CD14-positive monocyte (primary cell): ENCODE measurements around the gene STXBP5. TPM values are rescaled to one million over a fixed set of nuclear protein-coding genes. Genes with fewer than 3 reads are reported as not detected.
A peak's percentile ranks its signal among the peaks of the same experiment; 100 is the strongest.

ENCODE experiments used
- DNase-seq, 3 donors: peaks; one replicate each; pipeline ENCODE4 v3.0.0-alpha.2; 2011 to 2022
- H2AFZ ChIP-seq: 2 replicates; pipeline ENCODE4 v1.6.0; 2012; ENCODE audit warnings: mild to moderate bottlenecking, low read depth, low read length, inconsistent platforms; ENCODE audit not compliant: insufficient read depth, poor library complexity, severe bottlenecking
- H3K27ac ChIP-seq, 2 donors: 1 replicate in 1 of 2; 2 replicates in 1 of 2; pipeline ENCODE4 v1.5.1; 2012 to 2013; ENCODE audit warnings: low read length in 2 of 2, control low read depth in 1 of 2, inconsistent platforms in 1 of 2, low read depth in 1 of 2, mild to moderate bottlenecking in 1 of 2
- H3K27me3 ChIP-seq, 2 donors: one replicate each; pipeline versions ENCODE4 v1.6.0 to v1.6.1; 2011 to 2013; ENCODE audit warnings: low read length in 2 of 2; ENCODE audit not compliant: control insufficient read depth in 2 of 2, insufficient read depth in 2 of 2
- H3K36me3 ChIP-seq, 2 donors: replicated peaks in 1 of 2; 1 replicate in 1 of 2; 2 replicates in 1 of 2; pipeline versions ENCODE4 v1.5.1 to v1.6.1; 2012 to 2013; ENCODE audit warnings: low read length in 2 of 2, control low read depth in 1 of 2, inconsistent platforms in 1 of 2, mild to moderate bottlenecking in 1 of 2; ENCODE audit not compliant: insufficient read depth in 2 of 2, control insufficient read depth in 1 of 2
- H3K4me1 ChIP-seq, 2 donors: 1 replicate in 1 of 2; 2 replicates in 1 of 2; pipeline versions ENCODE4 v1.5.1 to v1.6.1; 2012 to 2013; ENCODE audit warnings: low read length in 2 of 2, control low read depth in 1 of 2, inconsistent platforms in 1 of 2, mild to moderate bottlenecking in 1 of 2, moderate library complexity in 1 of 2; ENCODE audit not compliant: insufficient read depth in 2 of 2, control insufficient read depth in 1 of 2
- H3K4me2 ChIP-seq: replicated peaks from 2 replicates; pipeline ENCODE3; 2012; ENCODE audit warnings: low read length, moderate library complexity, mild to moderate bottlenecking; ENCODE audit not compliant: poor library complexity, severe bottlenecking; ENCODE audit errors: extremely low read depth
- H3K4me3 ChIP-seq, 3 experiments: fragments of 200-600 bp in 1 of 3; sonication (generic) in 1 of 3; replicated peaks in 1 of 3; 1 replicate in 2 of 3; 2 replicates in 1 of 3; pipeline ENCODE4 v1.5.1; 2011 to 2013; ENCODE audit warnings: low read length in 3 of 3, mild to moderate bottlenecking in 3 of 3, control low read depth in 2 of 3, low read depth in 2 of 3, inconsistent platforms in 1 of 3, moderate library complexity in 1 of 3
- H3K79me2 ChIP-seq: 2 replicates; pipeline ENCODE4 v1.6.0; 2012; ENCODE audit warnings: mild to moderate bottlenecking, control low read depth, inconsistent platforms, low read length, moderate library complexity; ENCODE audit not compliant: insufficient read depth
- H3K9ac ChIP-seq: 2 replicates; pipeline ENCODE4 v1.6.0; 2017; ENCODE audit warnings: low read length, mild to moderate bottlenecking; ENCODE audit not compliant: insufficient read depth, poor library complexity, severe bottlenecking
- H3K9me3 ChIP-seq, 2 donors: replicated peaks in 1 of 2; 1 replicate in 1 of 2; 2 replicates in 1 of 2; pipeline versions ENCODE4 v1.5.1 to v1.6.1; 2012 to 2013; ENCODE audit warnings: low read length in 2 of 2, control low read depth in 1 of 2; ENCODE audit not compliant: control insufficient read depth in 1 of 2, insufficient read depth in 1 of 2
- H4K20me1 ChIP-seq: 2 replicates; pipeline ENCODE4 v1.6.0; 2012; ENCODE audit warnings: mild to moderate bottlenecking, low read length, control low read depth, moderate library complexity; ENCODE audit not compliant: insufficient read depth
- H3K27ac Mint-ChIP-seq, 7 donors: one replicate each; pipeline ENCODE4 v1.8.0; 2020; ENCODE audit warnings: mild to moderate bottlenecking in 7 of 7, mixed read lengths in 7 of 7, moderate library complexity in 6 of 7, inconsistent platforms in 2 of 7
- H3K27me3 Mint-ChIP-seq, 3 donors: one replicate each; pipeline ENCODE4 v1.8.0; 2021 to 2022; ENCODE audit warnings: low read depth in 3 of 3, mild to moderate bottlenecking in 3 of 3, mixed read lengths in 3 of 3, moderate library complexity in 3 of 3, inconsistent platforms in 1 of 3
- H3K36me3 Mint-ChIP-seq, 2 donors: one replicate each; pipeline ENCODE4 v1.8.0; 2020; ENCODE audit warnings: mixed read lengths in 2 of 2, inconsistent platforms in 1 of 2, mild to moderate bottlenecking in 1 of 2
- H3K4me1 Mint-ChIP-seq: one replicate; pipeline ENCODE4 v1.8.0; 2020; ENCODE audit warnings: mild to moderate bottlenecking, mixed read lengths
- H3K4me3 Mint-ChIP-seq, 2 donors: one replicate each; pipeline ENCODE4 v1.8.0; 2020; ENCODE audit warnings: mild to moderate bottlenecking in 2 of 2, mixed read lengths in 2 of 2, moderate library complexity in 1 of 2
- H3K9me3 Mint-ChIP-seq, 7 donors: one replicate each; pipeline ENCODE4 v1.8.0; 2020 to 2022; ENCODE audit warnings: mixed read lengths in 7 of 7, mild to moderate bottlenecking in 6 of 7, moderate library complexity in 6 of 7, inconsistent platforms in 2 of 7
- CTCF ChIP-seq: fragments of 200-600 bp; IDR thresholded peaks from one replicate; pipeline ENCODE4 v1.8.0; 2022; ENCODE audit warnings: antibody characterized with exemption, mild to moderate bottlenecking
- WGBS: methylation state at CpG from one replicate; pipeline ENCODE4 v1.1.5; 2013; ENCODE audit warnings: missing lambda C conversion rate; ENCODE audit not compliant: insufficient coverage; 5-methylcytosine and 5-hydroxymethylcytosine counted together
- intact Hi-C, 2 donors: fragments of 100-400 bp; cut with micrococcal nuclease; formaldehyde crosslinking; loops; one replicate each; pipeline versions ENCODE4 v1.15.0 to v1.15.1; 2023
- polyA plus RNA-seq, 3 donors: library from polyadenylated mRNA; depleted of rRNA in 1 of 3; unstranded in 2 of 3; stranded (reverse) in 1 of 3; fragments of 300-500 nt in 2 of 3; fragments of >200 nt in 1 of 3; fragmentation: Illumina TruSeq in 2 of 3; gene quantifications; 1 replicate in 2 of 3; 2 replicates in 1 of 3; pipeline ENCODE4 v1.2.3, GENCODE V29; 2012 to 2021

Gene STXBP5
- polyA plus RNA-seq, 3 donors: 1.5 to 8.8 (median 2.0) TPM

GRCh38 chr6:147274776-147275175 is 70.6 kb downstream of the STXBP5 start:
- H3K27ac ChIP-seq: no peak overlapping the region
- no peak overlapping the region for H3K4me3 ChIP-seq
- H3K4me2 ChIP-seq: no peak overlapping the region
- Mint-ChIP-seq H3K27ac (no peak overlapping the region), H3K27me3 (no peaks in the 10 kb centered on the region), H3K9me3 (peaks cover 0 to 2% (median 1%) of the 10 kb centered on the region in 7 donors), H3K36me3 (peaks cover 43 to 64% of the 10 kb centered on the region in 2 donors), H3K4me1 (peaks cover 5% of the 10 kb centered on the region), H3K4me3 (no peak overlapping the region)
- intact Hi-C loops: no loop called here
- H4K20me1 ChIP-seq: no peaks in the 10 kb centered on the region
- H3K27me3 ChIP-seq: no peaks in the 10 kb centered on the region
- peaks cover 9 to 30% of the 10 kb centered on the region in 2 donors for H3K36me3 ChIP-seq
- H3K79me2 ChIP-seq: no peaks in the 10 kb centered on the region
- TF ChIP-seq CTCF: no peak
- no peaks in the 10 kb centered on the region for H3K9me3 ChIP-seq
- H2AFZ ChIP-seq: no peak overlapping the region
- no peak for DNase-seq
- H3K4me1 ChIP-seq: no peaks in the 10 kb centered on the region
- no peak overlapping the region for H3K9ac ChIP-seq

GRCh38 chr6:147278891-147279290 is 74.7 kb downstream of the STXBP5 start:
- Histone ChIP-seq H3K4me1 (no peaks in the 10 kb centered on the region), H3K9ac (no peak overlapping the region), H3K9me3 (no peaks in the 10 kb centered on the region), H3K36me3 (peaks cover 15 to 32% of the 10 kb centered on the region in 2 donors), H3K4me2 (no peak overlapping the region), H3K4me3 (no peak overlapping the region), H3K79me2 (no peaks in the 10 kb centered on the region), H4K20me1 (no peaks in the 10 kb centered on the region), H2AFZ (no peak overlapping the region), H3K27ac (peak overlapping the region in 1 of 2 donors; percentile 51), H3K27me3 (no peaks in the 10 kb centered on the region)
- no peak for DNase-seq
- Mint-ChIP-seq H3K27ac (no peak overlapping the region), H3K36me3 (peaks cover 38 to 43% of the 10 kb centered on the region in 2 donors), H3K4me3 (no peak overlapping the region), H3K27me3 (no peaks in the 10 kb centered on the region), H3K4me1 (peaks cover 9% of the 10 kb centered on the region), H3K9me3 (no peaks in the 10 kb centered on the region)
- no peak for TF ChIP-seq CTCF
- no CpG with 5 or more reads among the region's 2 CpGs for WGBS
- intact Hi-C loops: no loop called here
